ENCODE measurements around the gene INO80.
A peak's percentile ranks its signal among the peaks of the same experiment; 100 is the strongest.
"Not testable (repeated sequence)": the region's sequence is repeated elsewhere in the genome, so short reads cannot be mapped to it uniquely, and the experiment has no call there.

Gene INO80

GRCh38 chr15:41115161-41115651, 874 bp downstream of the INO80 start:
- no peak for FAIRE-seq

- no peak for FAIRE-seq
Observed at GRCh38 chr15:41106947-41107346, 9.1 kb downstream of the INO80 start.

GRCh38 chr15:41105348-41106334, 10.4 kb downstream of the INO80 start:
- FAIRE-seq: no peak

- no peak for FAIRE-seq
Observed at GRCh38 chr15:41104234-41104633, 11.8 kb downstream of the INO80 start.

GRCh38 chr15:41102854-41103253, 13.2 kb downstream of the INO80 start:
- no peak for FAIRE-seq

- no peak for FAIRE-seq
Observed at GRCh38 chr15:41096178-41096577, 19.9 kb downstream of the INO80 start.

GRCh38 chr15:41085029-41085428, 31.1 kb downstream of the INO80 start:
- FAIRE-seq: no peak

- no peak for FAIRE-seq
Observed at GRCh38 chr15:41080144-41080543, 35.9 kb downstream of the INO80 start.

- FAIRE-seq: no peak
Observed at GRCh38 chr15:41079717-41080116, 36.4 kb downstream of the INO80 start.

- FAIRE-seq: not testable (repeated sequence)
Observed at GRCh38 chr15:41078879-41079278, 37.2 kb downstream of the INO80 start.

GRCh38 chr15:41078125-41078524, 38.0 kb downstream of the INO80 start:
- FAIRE-seq: no peak

- FAIRE-seq: no peak
Observed at GRCh38 chr15:41073028-41073427, 43.1 kb downstream of the INO80 start.

- peak; percentile 69 for FAIRE-seq
Observed at GRCh38 chr15:41072013-41072412, 44.1 kb downstream of the INO80 start.

GRCh38 chr15:41066516-41066915, 49.6 kb downstream of the INO80 start:
- FAIRE-seq: no peak

GRCh38 chr15:41061667-41062066, 54.4 kb downstream of the INO80 start:
- FAIRE-seq: no peak

- FAIRE-seq: no peak
Observed at GRCh38 chr15:41060505-41060904, 55.6 kb downstream of the INO80 start.

- FAIRE-seq: no peak
Observed at GRCh38 chr15:41056810-41057209, 59.3 kb downstream of the INO80 start.

- no peak for FAIRE-seq
Observed at GRCh38 chr15:41055706-41056105, 60.4 kb downstream of the INO80 start.

- no peak for FAIRE-seq
Observed at GRCh38 chr15:41051139-41051538, 64.9 kb downstream of the INO80 start.

GRCh38 chr15:41048852-41049251, 67.2 kb downstream of the INO80 start:
- FAIRE-seq: no peak

GRCh38 chr15:41048397-41048796, 67.7 kb downstream of the INO80 start:
- FAIRE-seq: peak; percentile 29

GRCh38 chr15:41047474-41047873, 68.6 kb downstream of the INO80 start:
- no peak for FAIRE-seq

GRCh38 chr15:41043276-41043951, 72.7 kb downstream of the INO80 start:
- FAIRE-seq: no peak

GRCh38 chr15:41042851-41043250, 73.2 kb downstream of the INO80 start:
- no peak for FAIRE-seq
